Hematopoietic multipotent progenitor cell treated with erythropoietin and hydrocortisone succinate and interleukin-3 and kit ligand, for 8 days (in vitro differentiated cells): ENCODE results near the gene SSU72.
A peak's percentile ranks its signal among the peaks of the same experiment; 100 is the strongest.
"Not testable (repeated sequence)": the region's sequence is repeated elsewhere in the genome, so short reads cannot be mapped to it uniquely, and the experiment has no call there.

Experiments used
- DNase-seq: peaks from one replicate; pipeline ENCODE4 v3.0.0-alpha.2; 2015

Gene SSU72

GRCh38 chr1:1523651-1524050 is 51.0 kb downstream of the SSU72 start:
- DNase-seq: not testable (repeated sequence)

- DNase-seq: not testable (repeated sequence)
Measured at GRCh38 chr1:1523226-1523625, 51.4 kb downstream of the SSU72 start.

- not testable (repeated sequence) for DNase-seq
Measured at GRCh38 chr1:1522536-1522935, 52.1 kb downstream of the SSU72 start.

- no peak for DNase-seq
Measured at GRCh38 chr1:1521331-1521730, 53.3 kb downstream of the SSU72 start.

- not testable (repeated sequence) for DNase-seq
Measured at GRCh38 chr1:1519805-1520505, 54.7 kb downstream of the SSU72 start.

- not testable (repeated sequence) for DNase-seq
Measured at GRCh38 chr1:1518621-1519007, 56.0 kb downstream of the SSU72 start.

GRCh38 chr1:1517973-1518620 is 56.6 kb downstream of the SSU72 start:
- DNase-seq: no peak

GRCh38 chr1:1516923-1517322 is 57.7 kb downstream of the SSU72 start:
- not testable (repeated sequence) for DNase-seq

- DNase-seq: not testable (repeated sequence)
Measured at GRCh38 chr1:1514376-1514775, 60.3 kb downstream of the SSU72 start.

- not testable (repeated sequence) for DNase-seq
Measured at GRCh38 chr1:1513675-1514074, 61.0 kb downstream of the SSU72 start.

- not testable (repeated sequence) for DNase-seq
Measured at GRCh38 chr1:1512425-1512824, 62.2 kb downstream of the SSU72 start.

- DNase-seq: peak; percentile 97
Measured at GRCh38 chr1:1511533-1512285, 63.0 kb downstream of the SSU72 start, which contains the start of gene ATAD3A. Gene ATAD3A, plus strand, starts transcription at chr1:1512162. Its CDS starts 107 bp downstream, at chr1:1512269.

- peak; percentile 78 for DNase-seq
Measured at GRCh38 chr1:1510912-1511532, 63.6 kb downstream of the SSU72 start.

- DNase-seq: not testable (repeated sequence)
Measured at GRCh38 chr1:1509465-1509850, 65.2 kb downstream of the SSU72 start.

- DNase-seq: not testable (repeated sequence)
Measured at GRCh38 chr1:1508775-1509464, 65.7 kb downstream of the SSU72 start.

- no peak for DNase-seq
Measured at GRCh38 chr1:1507305-1507704, 67.4 kb downstream of the SSU72 start.

GRCh38 chr1:1505801-1506200 is 68.9 kb downstream of the SSU72 start:
- DNase-seq: not testable (repeated sequence)

GRCh38 chr1:1505366-1505798 is 69.3 kb downstream of the SSU72 start:
- DNase-seq: peak; percentile 61

- peak; percentile 91 for DNase-seq
Measured at GRCh38 chr1:1504777-1505365, 69.8 kb downstream of the SSU72 start.

- not testable (repeated sequence) for DNase-seq
Measured at GRCh38 chr1:1495461-1495975, 79.1 kb downstream of the SSU72 start.

- not testable (repeated sequence) for DNase-seq
Measured at GRCh38 chr1:1494311-1494710, 80.4 kb downstream of the SSU72 start.
